ENCODE data around the gene EGFL8.
A peak's percentile ranks its signal among the peaks of the same experiment; 100 is the strongest.
"Not testable (repeated sequence)": the region's sequence is repeated elsewhere in the genome, so short reads cannot be mapped to it uniquely, and the experiment has no call there.

Gene EGFL8

GRCh38 chr6:32164295-32164694 lies at the start of gene EGFL8:
Gene EGFL8 (plus strand): TSS chr6:32164595. CDS start chr6:32166166, 1,571 bp downstream.
- DNase-seq = no peak

GRCh38 chr6:32114796-32115195 lies 49.6 kb upstream of the EGFL8 start:
- no peak for DNase-seq

GRCh38 chr6:32115623-32116022 lies 48.8 kb upstream of the EGFL8 start:
- no peak for DNase-seq

- DNase-seq = no peak
Observed at GRCh38 chr6:32116674-32117073, 47.7 kb upstream of the EGFL8 start.

- DNase-seq = no peak
Observed at GRCh38 chr6:32117461-32117860, 46.9 kb upstream of the EGFL8 start.

GRCh38 chr6:32118782-32119628 lies 45.4 kb upstream of the EGFL8 start:
- DNase-seq = peak; percentile 10

- no peak for DNase-seq
Observed at GRCh38 chr6:32120573-32121059, 43.8 kb upstream of the EGFL8 start.

- no peak for DNase-seq
Observed at GRCh38 chr6:32123681-32124080, 40.7 kb upstream of the EGFL8 start.

GRCh38 chr6:32126880-32127279 lies 37.5 kb upstream of the EGFL8 start:
- no peak for DNase-seq

- no peak for DNase-seq
Observed at GRCh38 chr6:32127409-32127716, 37.0 kb upstream of the EGFL8 start.

- peak; percentile 99 for DNase-seq
Observed at GRCh38 chr6:32127717-32128592, 36.4 kb upstream of the EGFL8 start, which contains the start of gene ATF6B. Gene ATF6B (minus strand): TSS chr6:32128246. CDS start chr6:32128207, 39 bp downstream.

GRCh38 chr6:32128751-32129296 lies 35.6 kb upstream of the EGFL8 start:
- no peak for DNase-seq

GRCh38 chr6:32129297-32130088 lies 34.9 kb upstream of the EGFL8 start:
- no peak for DNase-seq

- DNase-seq = no peak
Observed at GRCh38 chr6:32131439-32131948, 32.9 kb upstream of the EGFL8 start.

- DNase-seq = no peak
Observed at GRCh38 chr6:32132110-32132509, 32.3 kb upstream of the EGFL8 start.

- no peak for DNase-seq
Observed at GRCh38 chr6:32133786-32134185, 30.6 kb upstream of the EGFL8 start.

- DNase-seq = no peak
Observed at GRCh38 chr6:32137454-32137853, 26.9 kb upstream of the EGFL8 start.

GRCh38 chr6:32139590-32139989 lies 24.8 kb upstream of the EGFL8 start:
- no peak for DNase-seq

- no peak for DNase-seq
Observed at GRCh38 chr6:32140420-32141046, 23.9 kb upstream of the EGFL8 start.

GRCh38 chr6:32144238-32144637 lies 20.2 kb upstream of the EGFL8 start:
- DNase-seq = not testable (repeated sequence)

- no peak for DNase-seq
Observed at GRCh38 chr6:32146287-32146686, 18.1 kb upstream of the EGFL8 start.

GRCh38 chr6:32146687-32147086 lies 17.7 kb upstream of the EGFL8 start:
- no peak for DNase-seq

Measured in NCI-H510A (cell line).